HepG2 (cell line): ENCODE data around the gene UNC13D. TPM values are rescaled to one million over a fixed set of nuclear protein-coding genes. Genes with fewer than 3 reads are reported as not detected.

Source experiments
- ARNT2 ChIP-seq: sonication (generic); formaldehyde crosslinking; IDR thresholded peaks from 2 replicates; pipeline ENCODE4 v1.8.0; 2022; ENCODE audit warnings: mild to moderate bottlenecking, low read depth, missing genetic modification reagents, moderate library complexity
- CSRNP2 ChIP-seq: sonication (generic); formaldehyde crosslinking; conservative IDR thresholded peaks from 2 replicates; pipeline ENCODE4 v1.8.0; 2022; ENCODE audit warnings: low read depth, missing genetic modification reagents
- DR1 ChIP-seq: sonication (generic); formaldehyde crosslinking; IDR thresholded peaks from 2 replicates; pipeline ENCODE4 v1.8.0; 2021; ENCODE audit warnings: mild to moderate bottlenecking, missing genetic modification reagents, inconsistent platforms
- FIP1L1 ChIP-seq: fragments of 200-400 bp; formaldehyde crosslinking; IDR thresholded peaks from 2 replicates; pipeline ENCODE4 v1.6.1; 2018; ENCODE audit warnings: low read depth, mild to moderate bottlenecking, low read length, moderate library complexity, borderline replicate concordance; ENCODE audit not compliant: insufficient read depth
- GRHL1 ChIP-seq: sonication (generic); formaldehyde crosslinking; conservative IDR thresholded peaks from 2 replicates; pipeline ENCODE4 v1.8.0; 2022; ENCODE audit warnings: missing genetic modification reagents
- HNF4G ChIP-seq, 2 experiments: sonication (generic) in 1 of 2; formaldehyde crosslinking in 1 of 2; IDR thresholded peaks; 2 replicates each; pipeline versions ENCODE4 v1.4.0 to v1.6.1; 2011 to 2020; ENCODE audit warnings: borderline replicate concordance in 2 of 2, low read depth in 2 of 2, mild to moderate bottlenecking in 2 of 2, low read length in 1 of 2, missing genetic modification reagents in 1 of 2, moderate library complexity in 1 of 2
- JARID2 ChIP-seq: sonication (generic); formaldehyde crosslinking; IDR thresholded peaks from 2 replicates; pipeline ENCODE4 v1.8.1; 2023; ENCODE audit warnings: missing genetic modification reagents, inconsistent platforms; ENCODE audit not compliant: insufficient replicate concordance
- KDM3A ChIP-seq: IDR thresholded peaks from 2 replicates; pipeline ENCODE4 v1.6.1; 2018; ENCODE audit warnings: low read depth, missing compliant biosample characterization
- NFKBIZ ChIP-seq: IDR thresholded peaks from 2 replicates; pipeline ENCODE4 v1.6.1; 2018; ENCODE audit warnings: missing genetic modification reagents, missing compliant biosample characterization
- ZFAT ChIP-seq: sonication (generic); formaldehyde crosslinking; conservative IDR thresholded peaks from 2 replicates; pipeline ENCODE4 v1.8.1; 2023; ENCODE audit warnings: missing genetic modification reagents, inconsistent platforms
- ZFP36L1 ChIP-seq: sonication (generic); formaldehyde crosslinking; IDR thresholded peaks from 2 replicates; pipeline ENCODE4 v1.8.0; 2022; ENCODE audit warnings: mild to moderate bottlenecking, missing genetic modification reagents, moderate library complexity
- ZNF121 ChIP-seq: sonication (generic); formaldehyde crosslinking; IDR thresholded peaks from 2 replicates; pipeline ENCODE4 v1.5.0; 2020; ENCODE audit warnings: mild to moderate bottlenecking, missing genetic modification reagents
- ZNF20 ChIP-seq: sonication (generic); formaldehyde crosslinking; IDR thresholded peaks from 2 replicates; pipeline ENCODE4 v1.4.0; 2020; ENCODE audit warnings: mild to moderate bottlenecking, moderate library complexity, missing genetic modification reagents
- ZNF230 ChIP-seq: sonication (generic); formaldehyde crosslinking; IDR thresholded peaks from 2 replicates; pipeline ENCODE4 v1.4.0; 2020; ENCODE audit warnings: mild to moderate bottlenecking, missing genetic modification reagents
- ZNF350 ChIP-seq: sonication (generic); formaldehyde crosslinking; IDR thresholded peaks from 2 replicates; pipeline ENCODE4 v1.4.0; 2020; ENCODE audit warnings: mild to moderate bottlenecking, low read depth, missing genetic modification reagents, borderline replicate concordance
- ZNF44 ChIP-seq: sonication (generic); formaldehyde crosslinking; IDR thresholded peaks from 2 replicates; pipeline ENCODE4 v1.5.1; 2020; ENCODE audit warnings: mild to moderate bottlenecking, missing genetic modification reagents
- ZNF547 ChIP-seq: sonication (generic); formaldehyde crosslinking; IDR thresholded peaks from 2 replicates; pipeline ENCODE4 v1.5.1; 2020; ENCODE audit warnings: mild to moderate bottlenecking, missing genetic modification reagents
- ZNF614 ChIP-seq: IDR thresholded peaks from 2 replicates; pipeline ENCODE4 v1.6.1; 2018; ENCODE audit warnings: missing biosample characterization, missing genetic modification reagents, inconsistent platforms, borderline replicate concordance
- ZNF773 ChIP-seq: sonication (generic); formaldehyde crosslinking; IDR thresholded peaks from 2 replicates; pipeline ENCODE4 v1.4.0; 2020; ENCODE audit warnings: missing genetic modification reagents, borderline replicate concordance
- ZSCAN21 ChIP-seq: sonication (generic); formaldehyde crosslinking; IDR thresholded peaks from 2 replicates; pipeline ENCODE4 v1.8.0; 2022; ENCODE audit warnings: mild to moderate bottlenecking, missing genetic modification reagents, moderate library complexity, borderline replicate concordance
- polyA plus RNA-seq, 8 experiments: library from polyadenylated mRNA; depleted of rRNA in 3 of 8; stranded (reverse) in 7 of 8; unstranded in 1 of 8; fragments of >200 nt; fragmentation: Illumina TruSeq in 4 of 8; extraction: Trizol in 4 of 8; gene quantifications; 2 replicates each; pipeline versions ENCODE4 v1.2.1 to v1.2.3, GENCODE V29; 2011 to 2016; ENCODE audit warnings: low read depth in 4 of 8, missing spikeins in 1 of 8, mixed read lengths in 1 of 8; ENCODE audit not compliant: insufficient read depth in 1 of 8
- total RNA-seq, 5 experiments: library from RNA; depleted of rRNA; stranded (reverse); fragments of >200 nt; fragmentation: Illumina TruSeq; extraction: Trizol; gene quantifications; 2 replicates each; pipeline ENCODE4 v1.2.3, GENCODE V29; 2016; ENCODE audit warnings: low read depth in 1 of 5
- TF ChIP-seq, protein P1 (sequence below): sonication (generic); formaldehyde crosslinking; IDR thresholded peaks from 2 replicates; pipeline ENCODE4 v1.4.0; 2020; ENCODE audit warnings: missing genetic modification reagents

Gene UNC13D
- total and polyA plus RNA-seq, 2 of the 13 experiments (the other 11 are each of a cell fraction or from before 2014, with no cell fraction given), result 29.7 to 42.7 TPM

GRCh38 chr17:75872434-75873351, 28.5 kb upstream of the UNC13D start (continued):
- peak; percentile 97 for TF ChIP-seq ZNF614 (CRISPR knock-in tag)
- TF ChIP-seq ZNF44 (CRISPR knock-in tag), result peak; percentile 71
- TF ChIP-seq CSRNP2 (CRISPR knock-in tag), result no peak
- peak; percentile 70 for TF ChIP-seq NFKBIZ (CRISPR knock-in tag)
- TF ChIP-seq ZNF773 (CRISPR knock-in tag), result no peak
- TF ChIP-seq ZNF230, result peak; percentile 14; the same call in 1 of the 2 replicates
- TF ChIP-seq ZFP36L1 (CRISPR knock-in tag), result peak; percentile 90
- no peak for TF ChIP-seq ZFAT (CRISPR knock-in tag)
- no peak; the same call in 1 of the 2 replicates for TF ChIP-seq ARNT2 (CRISPR knock-in tag)
- TF ChIP-seq ZNF350 (CRISPR knock-in tag), result peak; percentile 99
- TF ChIP-seq GRHL1 (CRISPR knock-in tag), result no peak
- no peak for TF ChIP-seq ZNF20
- TF ChIP-seq ZSCAN21, result peak; percentile 86; the same call in 1 of the 2 replicates
- TF ChIP-seq JARID2 (CRISPR knock-in tag), result no peak
- TF ChIP-seq DR1 (CRISPR knock-in tag), result peak; percentile 60
- no peak for TF ChIP-seq FIP1L1
- peak; percentile 82; the same call in 1 of the 2 replicates for TF ChIP-seq ZNF121
- peak; percentile 77 for TF ChIP-seq ZNF547 (CRISPR knock-in tag)
- peak; percentile 55; the same call in 1 of the 2 replicates for TF ChIP-seq HNF4G (IDR thresholded peaks at IDR 0.05; ENCODE audit: borderline replicate concordance, low read depth, low read length)
- TF ChIP-seq HNF4G (CRISPR knock-in tag; IDR thresholded peaks at IDR 0.05; ENCODE audit: borderline replicate concordance, low read depth), result peak; percentile 96
- peak; percentile 82; the same call in 1 of the 2 replicates for TF ChIP-seq KDM3A (CRISPR knock-in tag)
- TF ChIP-seq, protein P1, sequence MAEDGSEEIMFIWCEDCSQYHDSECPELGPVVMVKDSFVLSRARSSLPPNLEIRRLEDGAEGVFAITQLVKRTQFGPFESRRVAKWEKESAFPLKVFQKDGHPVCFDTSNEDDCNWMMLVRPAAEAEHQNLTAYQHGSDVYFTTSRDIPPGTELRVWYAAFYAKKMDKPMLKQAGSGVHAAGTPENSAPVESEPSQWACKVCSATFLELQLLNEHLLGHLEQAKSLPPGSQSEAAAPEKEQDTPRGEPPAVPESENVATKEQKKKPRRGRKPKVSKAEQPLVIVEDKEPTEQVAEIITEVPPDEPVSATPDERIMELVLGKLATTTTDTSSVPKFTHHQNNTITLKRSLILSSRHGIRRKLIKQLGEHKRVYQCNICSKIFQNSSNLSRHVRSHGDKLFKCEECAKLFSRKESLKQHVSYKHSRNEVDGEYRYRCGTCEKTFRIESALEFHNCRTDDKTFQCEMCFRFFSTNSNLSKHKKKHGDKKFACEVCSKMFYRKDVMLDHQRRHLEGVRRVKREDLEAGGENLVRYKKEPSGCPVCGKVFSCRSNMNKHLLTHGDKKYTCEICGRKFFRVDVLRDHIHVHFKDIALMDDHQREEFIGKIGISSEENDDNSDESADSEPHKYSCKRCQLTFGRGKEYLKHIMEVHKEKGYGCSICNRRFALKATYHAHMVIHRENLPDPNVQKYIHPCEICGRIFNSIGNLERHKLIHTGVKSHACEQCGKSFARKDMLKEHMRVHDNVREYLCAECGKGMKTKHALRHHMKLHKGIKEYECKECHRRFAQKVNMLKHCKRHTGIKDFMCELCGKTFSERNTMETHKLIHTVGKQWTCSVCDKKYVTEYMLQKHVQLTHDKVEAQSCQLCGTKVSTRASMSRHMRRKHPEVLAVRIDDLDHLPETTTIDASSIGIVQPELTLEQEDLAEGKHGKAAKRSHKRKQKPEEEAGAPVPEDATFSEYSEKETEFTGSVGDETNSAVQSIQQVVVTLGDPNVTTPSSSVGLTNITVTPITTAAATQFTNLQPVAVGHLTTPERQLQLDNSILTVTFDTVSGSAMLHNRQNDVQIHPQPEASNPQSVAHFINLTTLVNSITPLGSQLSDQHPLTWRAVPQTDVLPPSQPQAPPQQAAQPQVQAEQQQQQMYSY (CRISPR knock-in tag), result peak; percentile 58; the same call in 1 of the 2 replicates
